Esophagus (tissue), 2 donors: ENCODE results near the gene ITFG2. TPM values are rescaled to one million over a fixed set of nuclear protein-coding genes. Genes with fewer than 3 reads are reported as not detected.

Experiments
- polyA plus RNA-seq, 2 donors: library from polyadenylated mRNA; stranded (reverse); fragments of 200-250 nt; gene quantifications; one replicate each; pipeline ENCODE4 v1.2.3, GENCODE V29; 2013
- donor health status: healthy with polysubstance abuse.
- donor health status: Bipolar disorder and iron deficiency.

Gene ITFG2
- polyA plus RNA-seq, 2 donors = 19.9 to 31.2 TPM

Other genes starting within 250 kb of the ITFG2 start
- gene FKBP4, start 17.7 kb upstream of the ITFG2 start, polyA plus RNA-seq = 10 to 100 TPM; 42.0 to 56.6 TPM
- gene NRIP2, start 22.4 kb downstream of the ITFG2 start, polyA plus RNA-seq = under 1 TPM; 0.47 to 0.67 TPM
- not detected for gene TEX52, start 44.4 kb downstream of the ITFG2 start, polyA plus RNA-seq
- 10 to 100 TPM; 11.6 to 13.8 TPM for gene FOXM1, start 64.5 kb downstream of the ITFG2 start, polyA plus RNA-seq
- gene RHNO1, start 64.6 kb downstream of the ITFG2 start, polyA plus RNA-seq = 10 to 100 TPM; 20.3 to 29.9 TPM
- 10 to 100 TPM; 12.8 to 15.0 TPM for gene TULP3, start 78.2 kb downstream of the ITFG2 start, polyA plus RNA-seq
- gene TEAD4, start 146.7 kb downstream of the ITFG2 start, polyA plus RNA-seq = 1 to 10 TPM; 4.2 to 8.5 TPM